GM20000 (cell line): Measurements from ENCODE around the gene MORN4.

Source experiments
- DNase-seq: peaks from one replicate; pipeline ENCODE4 v3.0.0; 2012; ENCODE audit warnings: low spot score
- TF ChIP-seq, protein P1 (sequence below): IDR thresholded peaks from 2 replicates; pipeline ENCODE4 v1.5.1; 2012; ENCODE audit warnings: mild to moderate bottlenecking, control low read depth; ENCODE audit errors: extremely low read depth, missing control alignments

Gene MORN4

DNA sequence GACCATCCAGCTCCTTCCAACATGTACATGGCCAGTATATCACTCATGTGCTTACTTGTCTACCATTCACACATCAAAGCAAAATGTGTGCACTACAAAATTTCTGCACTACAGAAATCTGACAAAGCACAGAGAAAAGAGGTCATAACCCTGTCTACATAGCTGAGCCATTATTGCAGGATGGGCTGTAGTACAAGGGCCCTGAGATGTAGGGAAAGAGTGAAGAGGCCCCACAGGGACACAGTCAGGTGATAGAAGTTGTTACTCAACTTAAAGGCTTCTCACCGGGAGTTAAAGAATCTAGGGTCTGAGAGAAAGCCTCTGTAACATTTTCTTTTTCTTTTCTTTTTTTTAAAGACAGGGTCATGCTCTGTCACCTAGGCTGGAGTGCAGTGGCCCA, 36.3 kb upstream of the MORN4 start:
- no peak for DNase-seq
- TF ChIP-seq, protein P1, sequence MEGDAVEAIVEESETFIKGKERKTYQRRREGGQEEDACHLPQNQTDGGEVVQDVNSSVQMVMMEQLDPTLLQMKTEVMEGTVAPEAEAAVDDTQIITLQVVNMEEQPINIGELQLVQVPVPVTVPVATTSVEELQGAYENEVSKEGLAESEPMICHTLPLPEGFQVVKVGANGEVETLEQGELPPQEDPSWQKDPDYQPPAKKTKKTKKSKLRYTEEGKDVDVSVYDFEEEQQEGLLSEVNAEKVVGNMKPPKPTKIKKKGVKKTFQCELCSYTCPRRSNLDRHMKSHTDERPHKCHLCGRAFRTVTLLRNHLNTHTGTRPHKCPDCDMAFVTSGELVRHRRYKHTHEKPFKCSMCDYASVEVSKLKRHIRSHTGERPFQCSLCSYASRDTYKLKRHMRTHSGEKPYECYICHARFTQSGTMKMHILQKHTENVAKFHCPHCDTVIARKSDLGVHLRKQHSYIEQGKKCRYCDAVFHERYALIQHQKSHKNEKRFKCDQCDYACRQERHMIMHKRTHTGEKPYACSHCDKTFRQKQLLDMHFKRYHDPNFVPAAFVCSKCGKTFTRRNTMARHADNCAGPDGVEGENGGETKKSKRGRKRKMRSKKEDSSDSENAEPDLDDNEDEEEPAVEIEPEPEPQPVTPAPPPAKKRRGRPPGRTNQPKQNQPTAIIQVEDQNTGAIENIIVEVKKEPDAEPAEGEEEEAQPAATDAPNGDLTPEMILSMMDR, result no peak

DNA sequence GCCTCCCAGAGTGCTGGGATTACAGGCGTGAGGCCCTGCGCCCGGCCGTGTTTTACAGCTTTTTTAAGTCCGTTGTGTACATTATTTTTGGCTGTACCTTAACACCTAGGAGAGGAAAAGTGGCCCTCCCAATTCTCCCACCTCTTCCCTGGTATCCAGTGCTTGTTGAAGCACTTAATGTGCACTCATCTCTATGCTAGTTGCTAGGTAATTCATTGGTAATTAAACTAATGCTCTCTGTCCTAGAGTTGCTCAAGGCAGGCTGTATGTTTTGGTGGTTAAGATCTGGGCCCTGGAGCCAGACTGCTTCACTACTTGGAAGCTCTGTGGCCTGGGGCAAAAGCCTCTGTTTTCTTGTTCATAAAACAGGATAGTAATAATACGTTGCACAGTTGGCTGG, 34.2 kb upstream of the MORN4 start:
- no peak for DNase-seq
- TF ChIP-seq, protein P1, result no peak

DNA sequence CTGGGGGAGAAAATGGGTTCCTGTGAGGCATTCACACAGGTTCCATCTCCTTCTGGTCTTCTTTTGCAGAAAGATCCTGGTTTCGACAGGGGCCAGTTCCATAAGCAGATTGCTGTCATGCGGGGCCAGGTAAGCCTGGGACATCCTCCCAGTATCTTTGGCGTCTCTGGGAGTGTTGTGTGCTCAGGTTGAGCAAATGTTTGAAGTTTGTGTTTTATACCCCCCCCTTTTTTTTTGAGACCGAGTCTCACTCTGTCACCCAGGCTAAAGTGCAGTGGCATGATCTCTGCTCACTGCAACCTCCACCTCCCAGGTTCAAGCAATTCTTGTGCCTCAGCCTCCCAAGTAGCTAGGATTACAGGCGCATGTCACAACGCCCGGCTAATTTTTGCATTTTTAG, 33.7 kb upstream of the MORN4 start:
- no peak for DNase-seq
- TF ChIP-seq, protein P1, result no peak

DNA sequence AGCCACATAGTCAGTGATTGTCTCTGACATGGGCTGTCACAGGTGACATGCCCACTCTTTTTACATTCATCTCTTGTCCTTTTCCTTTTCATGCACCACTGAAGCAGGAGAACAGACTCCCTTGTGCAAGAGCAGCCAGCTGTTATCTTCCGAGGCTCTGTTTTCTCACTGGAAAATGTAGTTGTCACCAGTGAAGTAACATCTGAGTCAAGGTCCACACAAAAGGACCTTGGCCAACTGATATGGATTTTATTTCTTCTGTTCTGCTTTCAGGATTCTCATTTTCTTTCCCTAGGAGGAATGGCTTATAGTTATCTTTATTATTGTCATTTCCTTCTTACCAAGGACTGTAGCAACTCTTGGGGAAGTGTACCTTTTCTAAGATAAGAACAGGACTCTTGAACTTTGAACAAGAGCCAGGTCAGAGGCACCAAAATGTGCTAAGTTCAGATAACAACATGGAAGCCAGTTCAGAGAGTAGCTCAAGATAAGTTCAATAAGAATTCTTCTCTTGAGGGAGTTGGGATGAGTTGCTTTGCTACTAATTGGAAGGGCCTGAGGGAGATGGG, 31.1 kb upstream of the MORN4 start:
- DNase-seq, result no peak
- TF ChIP-seq, protein P1, result no peak

DNA sequence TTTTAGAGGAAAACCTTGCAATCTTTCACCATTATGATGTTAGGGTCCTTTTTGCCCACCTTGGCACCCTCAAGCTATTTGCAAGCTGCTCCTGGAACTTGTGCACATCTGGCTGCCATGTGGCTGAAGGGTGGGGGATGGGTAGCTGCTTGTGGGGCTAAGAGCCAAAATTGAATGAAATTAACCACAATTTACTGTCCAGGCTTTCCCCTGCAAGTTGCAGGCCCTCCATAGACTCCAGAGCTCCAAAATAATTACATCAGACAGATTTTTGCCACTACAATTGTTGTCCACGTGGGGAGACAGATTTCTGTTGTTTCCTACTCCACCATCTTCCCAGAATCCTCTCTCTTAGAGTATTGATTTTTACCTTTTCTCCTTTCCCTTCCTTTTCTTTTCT, 26.3 kb upstream of the MORN4 start:
- no peak for DNase-seq
- TF ChIP-seq, protein P1, result no peak

DNA sequence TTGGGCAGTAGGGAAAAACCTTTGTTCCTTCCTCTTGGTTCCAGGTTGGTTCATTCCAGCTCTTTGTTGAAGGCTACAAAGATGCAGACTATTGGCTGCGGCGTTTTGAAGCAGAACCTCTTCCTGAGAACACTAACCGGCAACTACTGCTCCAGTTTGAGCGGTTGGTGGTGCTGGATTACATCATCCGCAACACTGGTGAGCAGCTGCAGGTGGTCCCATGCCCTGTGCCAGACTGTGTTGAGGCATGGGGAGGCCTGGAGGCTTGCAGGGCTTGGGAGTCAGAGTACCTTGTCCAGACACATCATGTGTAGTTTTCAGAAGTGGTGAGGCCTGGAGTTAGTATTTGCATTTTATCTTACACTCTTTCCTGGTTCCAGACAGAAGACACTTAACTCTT, 23.5 kb upstream of the MORN4 start:
- no peak for DNase-seq
- TF ChIP-seq, protein P1, result no peak

DNA sequence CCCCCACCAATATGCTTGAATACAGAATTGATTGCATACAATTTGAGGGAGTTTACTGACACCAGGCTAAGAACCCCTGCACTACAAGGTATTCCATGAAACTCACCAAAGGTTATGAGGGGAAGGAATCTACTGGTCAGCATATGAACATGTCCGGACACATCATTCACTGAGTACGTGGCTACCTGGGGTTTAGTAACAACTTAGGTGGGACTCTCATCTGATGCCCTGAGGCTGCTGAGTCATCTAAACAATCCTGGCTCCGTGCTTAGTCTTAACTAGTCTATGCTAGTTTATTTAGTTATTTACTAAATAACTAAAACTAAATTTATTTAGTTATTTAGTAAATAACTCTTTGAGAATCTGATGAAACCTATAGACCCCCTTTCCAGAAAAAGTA, 18.5 kb upstream of the MORN4 start:
- TF ChIP-seq, protein P1, result no peak
- no peak for DNase-seq
